ENCODE data around the gene ERVV-1.
A peak's percentile ranks its signal among the peaks of the same experiment; 100 is the strongest.
"Not testable (repeated sequence)": the region's sequence is repeated elsewhere in the genome, so short reads cannot be mapped to it uniquely, and the experiment has no call there.

Gene ERVV-1

GRCh38 chr19:53028306-53028705 lies 14.6 kb downstream of the ERVV-1 start:
- DNase-seq (ENCODE audit: low spot score): not testable (repeated sequence)

DNA sequence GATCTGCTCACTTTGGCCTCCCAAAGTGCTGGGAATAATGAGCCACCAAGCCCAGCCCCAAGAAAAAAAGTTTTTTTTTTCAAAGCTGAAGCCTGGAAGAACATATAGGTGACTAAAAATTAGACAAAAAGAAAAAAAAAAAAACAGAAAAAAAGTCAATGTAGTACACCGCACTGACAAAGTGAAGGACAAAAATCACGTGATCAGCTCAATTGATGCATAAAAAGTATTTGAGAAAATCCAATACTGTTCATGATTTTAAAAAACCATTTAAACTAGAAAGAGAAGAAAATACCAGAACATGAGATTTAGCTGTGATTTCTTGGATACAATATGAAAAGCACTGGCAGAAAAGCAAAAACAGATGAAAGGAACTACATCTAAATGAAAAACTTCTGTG lies 20.3 kb downstream of the ERVV-1 start:
- DNase-seq (ENCODE audit: low spot score): no peak

- DNase-seq (ENCODE audit: low spot score): no peak
Observed at GRCh38 chr19:53034948-53035675, 21.4 kb downstream of the ERVV-1 start.

- DNase-seq (ENCODE audit: low spot score): peak; percentile 63
Observed at GRCh38 chr19:53037101-53038097, 23.7 kb downstream of the ERVV-1 start.

DNA sequence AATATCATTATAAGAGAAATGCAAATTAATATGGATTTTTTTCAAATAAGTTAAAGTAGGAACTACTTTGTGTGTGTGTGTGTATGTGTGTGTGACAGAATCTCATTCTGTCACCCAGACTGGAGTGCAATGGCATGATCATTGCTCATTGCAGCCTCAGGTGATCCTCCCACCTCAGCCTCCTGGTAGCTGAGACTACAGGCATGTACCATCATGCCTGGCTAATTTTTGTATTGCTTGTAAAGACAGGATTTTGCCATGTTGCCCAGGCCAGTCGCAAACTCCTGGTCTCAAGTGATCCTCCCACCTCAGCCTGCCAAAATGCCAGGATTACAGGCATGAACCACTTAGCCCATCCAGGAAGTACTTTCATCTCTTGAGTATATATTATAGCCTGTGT lies 27.6 kb downstream of the ERVV-1 start:
- DNase-seq (ENCODE audit: low spot score): no peak

DNA sequence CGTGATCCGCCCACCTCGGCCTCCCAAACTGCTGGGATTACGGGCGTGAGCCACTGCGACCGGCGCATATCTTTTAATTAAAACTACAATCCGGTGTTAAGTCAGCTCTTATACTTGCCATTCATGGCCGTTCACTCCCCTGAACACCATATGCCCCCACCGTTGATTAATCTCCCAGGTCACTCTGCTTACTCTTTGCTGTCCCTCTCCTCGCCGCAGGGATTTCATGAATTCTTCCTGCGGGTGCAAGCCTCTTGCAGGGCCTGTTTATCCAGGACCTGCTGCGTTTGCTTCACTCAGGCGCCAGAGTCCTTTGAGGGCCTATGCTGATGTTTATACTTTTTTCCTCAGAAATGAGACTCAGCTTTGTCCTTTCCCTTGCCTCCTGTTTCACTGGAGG lies 31.8 kb downstream of the ERVV-1 start:
- no peak for DNase-seq (ENCODE audit: low spot score)

- DNase-seq (ENCODE audit: low spot score): no peak
Observed at GRCh38 chr19:53047379-53047778, 33.7 kb downstream of the ERVV-1 start.

- DNase-seq (ENCODE audit: low spot score): no peak
Observed at GRCh38 chr19:53055117-53055516, 41.4 kb downstream of the ERVV-1 start.

GRCh38 chr19:53057904-53058580 lies 44.3 kb downstream of the ERVV-1 start:
- peak; percentile 58 for DNase-seq (ENCODE audit: low spot score)

Data from ecto neural progenitor cell (in vitro differentiated cells).